Transverse colon (tissue), 3 donors: ENCODE measurements around the gene SDCCAG8.

Source experiments
- EP300 ChIP-seq: sonication (generic); formaldehyde crosslinking; IDR thresholded peaks from one replicate; pipeline ENCODE4 v1.6.1; 2017; ENCODE audit warnings: antibody characterized with exemption, low read depth
- POLR2A ChIP-seq: fragments of 450-650 bp; IDR thresholded peaks from one replicate; pipeline ENCODE4 v1.6.1; 2016; ENCODE audit warnings: antibody characterized with exemption, mild to moderate bottlenecking, moderate library complexity
- TF ChIP-seq, protein P1 (sequence below), 5 experiments: fragments of 200-600 bp in 3 of 5; fragments of 450-650 bp in 2 of 5; sonication (generic) in 3 of 5; IDR thresholded peaks; 1 replicate in 2 of 5; 2 replicates in 3 of 5; pipeline ENCODE4 v1.5.1; 2016 to 2017; ENCODE audit warnings: antibody characterized with exemption in 5 of 5, inconsistent platforms in 3 of 5, mild to moderate bottlenecking in 2 of 5, moderate library complexity in 1 of 5

DNA sequence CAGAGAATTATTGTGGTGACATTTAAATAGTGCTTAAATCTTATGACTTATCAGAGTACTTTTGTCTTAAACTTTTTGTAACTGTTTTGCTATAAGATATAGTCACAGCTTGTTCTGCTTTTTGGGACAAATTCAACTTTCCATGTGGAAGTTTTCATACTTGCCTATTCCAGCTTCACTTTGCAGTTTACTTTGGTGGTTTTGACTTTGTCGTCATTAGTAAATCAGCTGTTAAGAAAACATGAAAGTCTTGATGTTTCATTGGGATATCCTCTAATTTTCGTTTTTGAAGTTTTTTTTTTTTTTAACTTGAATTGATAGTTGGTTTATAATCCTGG lies 31.3 kb downstream of the SDCCAG8 start:
- TF ChIP-seq POLR2A (no peak), EP300 (no peak)
- TF ChIP-seq, protein P1, sequence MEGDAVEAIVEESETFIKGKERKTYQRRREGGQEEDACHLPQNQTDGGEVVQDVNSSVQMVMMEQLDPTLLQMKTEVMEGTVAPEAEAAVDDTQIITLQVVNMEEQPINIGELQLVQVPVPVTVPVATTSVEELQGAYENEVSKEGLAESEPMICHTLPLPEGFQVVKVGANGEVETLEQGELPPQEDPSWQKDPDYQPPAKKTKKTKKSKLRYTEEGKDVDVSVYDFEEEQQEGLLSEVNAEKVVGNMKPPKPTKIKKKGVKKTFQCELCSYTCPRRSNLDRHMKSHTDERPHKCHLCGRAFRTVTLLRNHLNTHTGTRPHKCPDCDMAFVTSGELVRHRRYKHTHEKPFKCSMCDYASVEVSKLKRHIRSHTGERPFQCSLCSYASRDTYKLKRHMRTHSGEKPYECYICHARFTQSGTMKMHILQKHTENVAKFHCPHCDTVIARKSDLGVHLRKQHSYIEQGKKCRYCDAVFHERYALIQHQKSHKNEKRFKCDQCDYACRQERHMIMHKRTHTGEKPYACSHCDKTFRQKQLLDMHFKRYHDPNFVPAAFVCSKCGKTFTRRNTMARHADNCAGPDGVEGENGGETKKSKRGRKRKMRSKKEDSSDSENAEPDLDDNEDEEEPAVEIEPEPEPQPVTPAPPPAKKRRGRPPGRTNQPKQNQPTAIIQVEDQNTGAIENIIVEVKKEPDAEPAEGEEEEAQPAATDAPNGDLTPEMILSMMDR (IDR thresholded peaks at IDR 0.05) = no peak
